Neural cell (in vitro differentiated cells): Measurements from ENCODE around the gene WRAP73.

Experiments
- POLR2AphosphoS5 ChIP-seq: IDR thresholded peaks from 2 replicates; pipeline ENCODE4 v1.6.1; 2012
- TF ChIP-seq, protein P1 (sequence below): fragments of 450-650 bp; IDR thresholded peaks from 2 replicates; pipeline ENCODE4 v1.5.1; 2014; ENCODE audit warnings: antibody characterized with exemption, mild to moderate bottlenecking, moderate library complexity; ENCODE audit not compliant: poor library complexity, severe bottlenecking

DNA sequence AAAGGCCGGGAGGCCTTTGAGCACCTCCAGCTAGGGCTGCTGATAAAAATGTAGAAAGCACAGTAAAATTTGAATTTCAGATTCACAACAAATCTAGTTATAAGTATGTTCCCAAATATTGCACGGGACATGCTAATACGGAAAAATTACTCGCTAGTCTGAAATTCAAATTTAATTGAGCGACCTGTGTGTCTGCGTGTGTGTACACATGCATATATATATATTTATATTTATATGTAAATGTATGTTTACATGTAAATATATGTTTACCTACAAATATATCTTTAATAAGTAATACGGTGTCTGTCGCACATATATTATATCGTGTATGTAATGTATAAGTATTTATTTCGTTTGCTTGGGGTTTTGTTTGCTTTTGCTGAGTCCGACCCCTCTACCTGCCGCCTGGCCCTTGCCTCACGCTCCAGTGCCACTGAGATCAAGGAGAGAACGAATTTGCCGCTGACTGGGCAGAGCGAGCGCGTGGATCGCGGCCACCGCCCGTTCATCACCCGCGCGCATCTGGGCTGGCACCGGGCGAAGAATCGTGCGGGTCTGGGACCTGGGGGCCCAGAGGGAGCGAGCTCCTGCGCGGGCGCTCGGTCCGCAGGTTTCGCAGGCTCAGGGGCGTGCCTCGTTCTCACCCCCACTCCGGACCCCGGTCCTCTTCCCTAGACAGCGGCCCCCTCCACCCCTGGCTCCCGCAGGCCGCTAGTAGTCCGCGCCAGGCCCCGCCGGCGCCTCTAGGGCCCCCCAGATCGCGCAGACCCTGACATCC lies 534 bp upstream of the WRAP73 start:
- TF ChIP-seq, protein P1, sequence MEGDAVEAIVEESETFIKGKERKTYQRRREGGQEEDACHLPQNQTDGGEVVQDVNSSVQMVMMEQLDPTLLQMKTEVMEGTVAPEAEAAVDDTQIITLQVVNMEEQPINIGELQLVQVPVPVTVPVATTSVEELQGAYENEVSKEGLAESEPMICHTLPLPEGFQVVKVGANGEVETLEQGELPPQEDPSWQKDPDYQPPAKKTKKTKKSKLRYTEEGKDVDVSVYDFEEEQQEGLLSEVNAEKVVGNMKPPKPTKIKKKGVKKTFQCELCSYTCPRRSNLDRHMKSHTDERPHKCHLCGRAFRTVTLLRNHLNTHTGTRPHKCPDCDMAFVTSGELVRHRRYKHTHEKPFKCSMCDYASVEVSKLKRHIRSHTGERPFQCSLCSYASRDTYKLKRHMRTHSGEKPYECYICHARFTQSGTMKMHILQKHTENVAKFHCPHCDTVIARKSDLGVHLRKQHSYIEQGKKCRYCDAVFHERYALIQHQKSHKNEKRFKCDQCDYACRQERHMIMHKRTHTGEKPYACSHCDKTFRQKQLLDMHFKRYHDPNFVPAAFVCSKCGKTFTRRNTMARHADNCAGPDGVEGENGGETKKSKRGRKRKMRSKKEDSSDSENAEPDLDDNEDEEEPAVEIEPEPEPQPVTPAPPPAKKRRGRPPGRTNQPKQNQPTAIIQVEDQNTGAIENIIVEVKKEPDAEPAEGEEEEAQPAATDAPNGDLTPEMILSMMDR: no peak
- TF ChIP-seq POLR2AphosphoS5: peak; percentile 99
